Tibial nerve (tissue), 4 donors: ENCODE measurements around the gene BBS12. TPM values are rescaled to one million over a fixed set of nuclear protein-coding genes. Genes with fewer than 3 reads are reported as not detected.

Experiments
- DNase-seq, 2 donors: peaks; one replicate each; pipeline ENCODE4 v3.0.0-alpha.2; 2019; ENCODE audit warnings: low spot score in 2 of 2
- H3K27ac ChIP-seq, 4 donors: fragments of 200-600 bp; sonication (generic) in 3 of 4; one replicate each; pipeline ENCODE4 v1.5.1; 2017 to 2019; ENCODE audit warnings: mild to moderate bottlenecking in 1 of 4
- H3K27me3 ChIP-seq, 2 donors: fragments of 200-600 bp; sonication (generic) in 1 of 2; one replicate each; pipeline versions ENCODE4 v1.5.1 to v1.6.0; 2017 to 2019
- H3K36me3 ChIP-seq, 3 donors: fragments of 200-600 bp; sonication (generic); one replicate each; pipeline ENCODE4 v1.5.1; 2018 to 2019
- H3K4me1 ChIP-seq, 4 donors: fragments of 200-600 bp; sonication (generic) in 3 of 4; one replicate each; pipeline ENCODE4 v1.5.1; 2017 to 2019
- H3K4me3 ChIP-seq, 4 donors: fragments of 200-600 bp; sonication (generic) in 3 of 4; one replicate each; pipeline ENCODE4 v1.5.1; 2017 to 2019; ENCODE audit warnings: mild to moderate bottlenecking in 1 of 4, moderate library complexity in 1 of 4
- H3K9me3 ChIP-seq, 4 donors: fragments of 200-600 bp; sonication (generic) in 3 of 4; one replicate each; pipeline ENCODE4 v1.5.1; 2017 to 2019
- EP300 ChIP-seq, 2 donors: sonication (generic); formaldehyde crosslinking; IDR thresholded peaks; one replicate each; pipeline ENCODE4 v1.6.1; 2017; ENCODE audit warnings: antibody characterized with exemption in 2 of 2, mild to moderate bottlenecking in 1 of 2
- POLR2A ChIP-seq, 2 donors: fragments of 450-650 bp; IDR thresholded peaks; one replicate each; pipeline ENCODE4 v1.6.1; 2017; ENCODE audit warnings: antibody characterized with exemption in 2 of 2, mild to moderate bottlenecking in 2 of 2, moderate library complexity in 2 of 2
- whole genome bisulfite sequencing, 2 donors: methylation state at CpG; one replicate each; pipeline ENCODE4 v1.1.5; 2018; 5-methylcytosine and 5-hydroxymethylcytosine counted together
- total RNA-seq, 4 donors: library from RNA; depleted of rRNA; stranded (reverse); fragments of >200 nt; gene quantifications; one replicate each; pipeline ENCODE4 v1.1.0, GENCODE V29; 2016
- TF ChIP-seq, protein P1 (sequence below), 5 experiments: fragments of 200-600 bp in 3 of 5; fragments of 450-650 bp in 2 of 5; sonication (generic) in 3 of 5; IDR thresholded peaks; one replicate each; pipeline ENCODE4 v1.5.1; 2016 to 2019; ENCODE audit warnings: antibody characterized with exemption in 5 of 5, mild to moderate bottlenecking in 3 of 5, moderate library complexity in 2 of 5

BBS12 gene
- total RNA-seq, 4 donors from 2014 or later, result 2.9 to 6.7 (median 5.3) TPM

DNA sequence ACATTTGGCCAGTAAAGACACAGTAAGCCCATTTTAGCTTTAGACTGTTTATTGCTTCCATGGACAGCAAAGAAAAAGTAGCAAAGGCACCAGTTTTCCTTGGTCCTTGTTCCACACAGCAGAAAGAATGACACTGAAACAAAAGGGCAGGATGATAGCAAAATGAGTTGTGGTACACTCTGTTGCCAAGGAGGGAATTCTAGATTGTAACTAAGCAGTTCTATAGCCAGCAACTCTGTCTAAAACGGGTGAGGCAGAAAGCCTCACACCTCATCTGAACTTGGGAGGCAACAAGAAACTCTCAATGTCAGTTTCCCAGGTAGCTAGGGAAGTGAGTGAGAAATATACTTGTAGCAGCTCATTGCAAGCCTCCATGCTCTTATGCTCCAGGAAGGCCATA is 39.2 kb downstream of the BBS12 start:
- DNase-seq, result no peak
- no peak overlapping the region for H3K4me3 ChIP-seq
- no peaks in the 10 kb centered on the region for H3K9me3 ChIP-seq
- H3K27ac ChIP-seq, result no peak overlapping the region
- H3K27me3 ChIP-seq, result no peaks in the 10 kb centered on the region
- TF ChIP-seq, protein P1, sequence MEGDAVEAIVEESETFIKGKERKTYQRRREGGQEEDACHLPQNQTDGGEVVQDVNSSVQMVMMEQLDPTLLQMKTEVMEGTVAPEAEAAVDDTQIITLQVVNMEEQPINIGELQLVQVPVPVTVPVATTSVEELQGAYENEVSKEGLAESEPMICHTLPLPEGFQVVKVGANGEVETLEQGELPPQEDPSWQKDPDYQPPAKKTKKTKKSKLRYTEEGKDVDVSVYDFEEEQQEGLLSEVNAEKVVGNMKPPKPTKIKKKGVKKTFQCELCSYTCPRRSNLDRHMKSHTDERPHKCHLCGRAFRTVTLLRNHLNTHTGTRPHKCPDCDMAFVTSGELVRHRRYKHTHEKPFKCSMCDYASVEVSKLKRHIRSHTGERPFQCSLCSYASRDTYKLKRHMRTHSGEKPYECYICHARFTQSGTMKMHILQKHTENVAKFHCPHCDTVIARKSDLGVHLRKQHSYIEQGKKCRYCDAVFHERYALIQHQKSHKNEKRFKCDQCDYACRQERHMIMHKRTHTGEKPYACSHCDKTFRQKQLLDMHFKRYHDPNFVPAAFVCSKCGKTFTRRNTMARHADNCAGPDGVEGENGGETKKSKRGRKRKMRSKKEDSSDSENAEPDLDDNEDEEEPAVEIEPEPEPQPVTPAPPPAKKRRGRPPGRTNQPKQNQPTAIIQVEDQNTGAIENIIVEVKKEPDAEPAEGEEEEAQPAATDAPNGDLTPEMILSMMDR (IDR thresholded peaks at IDR 0.05), result no peak
- TF ChIP-seq EP300 (IDR thresholded peaks at IDR 0.05) (no peak), POLR2A (IDR thresholded peaks at IDR 0.05) (no peak)
- 60 to 68% methylated on average over 1 of the region's 1 CpG for WGBS, 2 donors
- H3K36me3 ChIP-seq, result no peaks in the 10 kb centered on the region
- H3K4me1 ChIP-seq, result no peaks in the 10 kb centered on the region

DNA sequence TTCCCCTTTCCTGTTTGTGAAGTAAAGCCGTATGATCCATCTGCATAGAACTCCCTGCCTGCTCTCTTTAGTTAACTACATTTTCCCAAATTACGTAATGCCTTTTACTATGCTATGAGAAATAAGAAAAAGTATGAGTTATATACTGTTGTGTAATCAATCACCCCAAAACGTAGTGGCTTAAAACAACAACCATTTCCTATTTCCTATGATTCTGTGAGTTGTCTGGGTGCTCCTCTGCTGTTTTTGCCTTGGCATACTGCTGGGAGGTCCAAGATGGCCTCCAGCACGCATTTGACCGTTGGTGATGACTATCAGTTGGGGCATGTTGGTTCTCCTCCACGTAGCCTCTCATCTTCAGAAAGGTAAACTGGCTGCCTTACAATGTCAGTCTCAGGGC is 39.8 kb downstream of the BBS12 start:
- TF ChIP-seq, protein P1 (IDR thresholded peaks at IDR 0.05), result no peak
- TF ChIP-seq EP300 (IDR thresholded peaks at IDR 0.05) (no peak), POLR2A (IDR thresholded peaks at IDR 0.05) (no peak)
- Histone ChIP-seq H3K4me3 (no peak overlapping the region), H3K36me3 (no peaks in the 10 kb centered on the region), H3K9me3 (no peaks in the 10 kb centered on the region), H3K27me3 (no peaks in the 10 kb centered on the region), H3K27ac (no peak overlapping the region), H3K4me1 (no peaks in the 10 kb centered on the region)
- 80 to 86% methylated on average over 6 of the region's 6 CpGs for WGBS, 2 donors
- DNase-seq, result no peak

DNA sequence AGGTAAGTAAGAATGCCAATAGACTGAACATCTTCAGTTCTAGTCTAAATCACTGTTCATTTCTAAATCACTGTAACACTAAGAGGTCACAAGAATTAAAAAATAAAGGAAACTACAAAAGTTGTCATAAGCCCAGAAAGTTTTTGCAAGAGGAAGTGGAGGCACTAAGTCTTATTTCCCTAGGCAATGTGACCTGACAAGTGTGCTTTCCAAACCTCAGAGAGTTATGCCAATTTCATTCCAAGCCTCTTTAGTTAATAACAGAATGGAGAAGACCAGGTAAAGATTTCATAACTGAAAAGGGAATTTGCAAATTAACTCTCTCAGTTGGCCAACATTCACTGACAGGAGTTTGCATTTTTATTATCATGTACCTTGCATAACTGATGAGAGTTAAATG is 40.5 kb downstream of the BBS12 start:
- no peaks in the 10 kb centered on the region for H3K9me3 ChIP-seq
- DNase-seq, result no peak
- H3K4me3 ChIP-seq, result no peak overlapping the region
- no peak for TF ChIP-seq EP300 (IDR thresholded peaks at IDR 0.05)
- TF ChIP-seq, protein P1 (IDR thresholded peaks at IDR 0.05), result no peak
- no peak for TF ChIP-seq POLR2A (IDR thresholded peaks at IDR 0.05)
- no peak overlapping the region for H3K27ac ChIP-seq
- H3K36me3 ChIP-seq, result no peaks in the 10 kb centered on the region
- no peaks in the 10 kb centered on the region for H3K4me1 ChIP-seq
- no peaks in the 10 kb centered on the region for H3K27me3 ChIP-seq

DNA sequence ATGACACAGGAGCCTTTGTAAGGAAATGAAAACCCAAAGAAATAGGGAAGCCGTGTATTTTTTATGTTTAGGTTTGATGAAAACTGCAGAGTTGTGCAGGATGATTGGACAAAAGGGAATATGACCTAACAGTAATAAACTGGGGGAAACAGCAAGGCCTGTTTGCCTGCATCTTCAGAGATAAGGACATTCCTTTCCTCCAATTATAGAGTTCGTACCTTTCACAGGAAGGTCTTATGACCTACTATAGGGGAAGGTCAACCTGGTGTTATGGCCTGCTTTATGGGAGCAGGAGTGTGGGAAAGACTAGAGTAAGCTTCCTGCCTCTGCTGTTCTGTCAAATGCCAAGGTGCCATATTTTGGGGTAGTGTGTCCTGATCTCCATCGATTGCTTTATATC is 42.5 kb downstream of the BBS12 start:
- no peaks in the 10 kb centered on the region for H3K4me1 ChIP-seq
- TF ChIP-seq POLR2A (IDR thresholded peaks at IDR 0.05) (no peak), EP300 (IDR thresholded peaks at IDR 0.05) (no peak)
- TF ChIP-seq, protein P1 (IDR thresholded peaks at IDR 0.05), result no peak
- WGBS, 2 donors, result 64 to 74% methylated on average over 3 of the region's 3 CpGs
- no peak overlapping the region for H3K4me3 ChIP-seq
- no peaks in the 10 kb centered on the region for H3K27me3 ChIP-seq
- DNase-seq, result no peak
- no peak overlapping the region for H3K27ac ChIP-seq
- H3K36me3 ChIP-seq, result no peaks in the 10 kb centered on the region
- no peaks in the 10 kb centered on the region for H3K9me3 ChIP-seq

DNA sequence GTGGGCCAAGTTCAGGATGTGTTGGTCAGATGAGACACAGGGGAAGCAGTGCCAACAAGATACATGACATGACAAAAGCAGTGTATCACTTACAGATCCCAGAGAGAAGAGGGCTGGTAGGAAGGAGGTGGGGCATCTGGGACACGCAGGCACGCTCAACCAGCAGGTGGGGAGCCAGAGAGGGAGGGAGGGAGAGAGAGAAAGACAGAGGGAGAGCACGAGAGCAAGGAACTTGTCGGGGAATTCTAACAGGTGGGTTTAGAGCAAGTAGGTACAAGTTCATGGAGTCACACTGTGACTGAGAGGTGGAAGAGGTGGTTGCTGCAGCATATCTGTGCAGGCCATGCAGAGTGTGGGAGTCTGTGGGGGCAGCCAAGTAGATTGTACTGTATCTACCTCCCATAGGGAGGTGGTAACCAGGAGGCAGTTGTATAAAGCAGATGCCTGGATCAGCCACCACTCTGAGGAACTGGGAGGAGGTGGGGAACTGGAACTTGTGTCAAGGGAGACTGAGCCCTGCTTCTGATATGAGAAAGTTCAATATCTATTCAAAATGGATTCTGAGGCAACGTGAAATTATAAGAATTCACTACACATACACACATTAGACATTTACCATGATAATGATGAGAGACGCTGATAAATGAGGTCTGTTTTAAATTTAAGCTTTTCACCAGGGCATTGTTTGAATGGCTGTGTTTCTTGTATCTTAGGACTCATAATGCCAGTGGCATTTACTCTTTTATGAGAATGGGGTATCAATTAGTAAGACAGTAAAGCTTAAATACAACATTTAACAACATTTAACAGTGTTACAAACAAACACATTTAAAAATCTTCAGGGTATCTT is 43.7 kb downstream of the BBS12 start:
- no peak for DNase-seq
- H3K27ac ChIP-seq, result no peak overlapping the region
- no peaks in the 10 kb centered on the region for H3K36me3 ChIP-seq
- H3K27me3 ChIP-seq, result no peaks in the 10 kb centered on the region
- H3K4me1 ChIP-seq, result no peaks in the 10 kb centered on the region
- WGBS, 2 donors, result 89 to 94% methylated on average over 6 of the region's 6 CpGs
- no peak overlapping the region for H3K4me3 ChIP-seq
- H3K9me3 ChIP-seq, result no peaks in the 10 kb centered on the region
- TF ChIP-seq POLR2A (IDR thresholded peaks at IDR 0.05), result no peak
- no peak for TF ChIP-seq EP300 (IDR thresholded peaks at IDR 0.05)
- TF ChIP-seq, protein P1 (IDR thresholded peaks at IDR 0.05), result no peak
